ENCODE measurements around the gene TMEM125.
A peak's percentile ranks its signal among the peaks of the same experiment; 100 is the strongest.

Gene TMEM125

DNA sequence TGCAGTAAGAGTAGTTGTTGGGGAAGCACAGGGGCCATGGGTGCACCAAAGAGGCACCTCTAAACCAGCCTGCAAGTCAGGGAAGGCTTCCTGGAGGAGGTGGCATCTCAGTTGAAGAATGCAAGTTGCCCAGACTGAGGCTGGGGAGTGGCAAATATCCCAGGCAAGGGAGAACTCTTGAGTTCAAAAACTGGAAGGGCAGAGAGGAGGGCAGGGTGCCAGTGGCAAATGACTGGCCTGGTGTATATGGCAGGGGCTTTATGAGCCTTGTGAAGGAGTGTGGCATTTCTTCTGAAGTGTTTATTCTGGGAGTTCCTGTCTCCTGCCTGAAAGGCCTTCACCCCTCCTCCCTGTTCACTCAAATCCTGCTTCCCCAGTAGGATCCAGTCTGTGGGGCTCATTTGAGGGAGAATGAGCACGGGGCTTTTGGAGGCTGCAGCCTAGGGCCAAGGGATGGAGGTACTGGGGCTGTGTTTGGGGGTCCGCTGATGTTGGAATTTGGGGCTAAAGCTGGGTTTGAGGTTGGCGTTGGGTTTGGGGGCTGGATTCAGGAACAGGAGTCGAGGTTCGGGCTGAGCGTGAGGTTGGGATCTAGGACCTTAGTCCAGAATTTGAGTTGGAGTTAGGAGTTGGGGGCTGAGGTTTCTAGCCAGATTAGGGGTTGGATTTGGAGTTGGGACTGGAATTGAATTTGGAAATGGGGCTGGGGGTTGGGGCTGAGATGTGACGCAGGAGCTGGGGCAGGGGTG lies at the start of gene TMEM125:
TSS of gene TMEM125 (plus strand) at position 357 of the 749 bp plus-strand sequence. CDS start 2,740 bp downstream, outside the sequence.
- H3K4me3 ChIP-seq: peak within 1 kb of the TSS in 3 of 7 experiments; percentile 7 to 25 (median 17)
- H3K27ac ChIP-seq: peak within 1 kb of the TSS in 7 of 21 experiments; percentile 23 to 62 (median 35)

- Histone ChIP-seq H3K27ac (peak overlapping the region in 2 of 21 experiments; percentile 13 to 57), H3K4me3 (no peak overlapping the region)
Observed at GRCh38 chr1:43220905-43221778, 48.6 kb upstream of the TMEM125 start.

- Histone ChIP-seq H3K4me3 (no peak overlapping the region), H3K27ac (peak overlapping the region in 2 of 21 experiments; percentile 5 to 47)
Observed at GRCh38 chr1:43221797-43222196, 48.0 kb upstream of the TMEM125 start.

DNA sequence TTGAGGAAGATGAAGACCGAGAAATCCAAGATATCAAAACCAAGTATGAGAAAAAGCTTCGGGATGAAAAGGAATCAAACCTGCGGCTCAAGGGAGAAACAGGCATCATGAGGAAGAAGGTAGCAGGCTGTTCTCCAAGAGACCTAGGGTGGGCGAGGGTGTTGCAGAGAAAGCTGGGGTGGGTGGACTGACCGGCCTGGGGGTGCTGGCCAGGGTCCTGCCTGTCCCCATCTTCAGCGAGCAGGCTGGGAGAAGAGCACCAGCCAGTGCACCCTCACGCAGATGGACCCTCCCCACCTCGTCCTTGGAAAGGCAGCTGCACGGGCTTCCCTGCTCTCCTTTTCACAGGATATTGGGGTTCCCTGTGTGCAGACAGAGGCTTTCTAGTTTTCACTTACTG lies 46.9 kb upstream of the TMEM125 start:
- H3K4me3 ChIP-seq: no peak overlapping the region
- no peak overlapping the region for H3K27ac ChIP-seq

DNA sequence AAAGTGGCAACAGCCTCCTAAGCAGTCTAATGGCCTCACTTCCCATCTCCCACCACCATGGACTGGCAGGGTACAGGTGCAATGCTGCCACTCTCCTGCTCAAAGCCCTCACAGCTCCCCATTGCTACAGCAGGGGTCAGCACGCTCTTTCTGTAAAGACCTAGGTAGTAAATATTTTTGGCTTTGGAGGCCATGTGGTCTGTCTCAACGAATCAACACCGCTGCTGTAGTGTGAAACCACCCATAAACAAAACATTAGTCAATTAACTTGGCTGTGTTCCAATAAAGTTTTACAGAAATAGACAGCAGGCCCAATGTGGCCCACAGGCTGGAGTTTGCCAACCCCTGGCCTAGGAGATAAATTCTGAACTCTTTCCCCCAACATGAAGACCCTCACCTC lies 44.6 kb upstream of the TMEM125 start:
- H3K27ac ChIP-seq: no peak overlapping the region
- no peak overlapping the region for H3K4me3 ChIP-seq

- H3K27ac ChIP-seq: no peak overlapping the region
- H3K4me3 ChIP-seq: no peak overlapping the region
Observed at GRCh38 chr1:43227143-43227764, 42.5 kb upstream of the TMEM125 start.

GRCh38 chr1:43229826-43230780 lies 39.7 kb upstream of the TMEM125 start:
- Histone ChIP-seq H3K27ac (peak overlapping the region in 1 of 21 experiments; percentile 49), H3K4me3 (no peak overlapping the region)

- Histone ChIP-seq H3K27ac (peak overlapping the region in 1 of 21 experiments; percentile 14), H3K4me3 (no peak overlapping the region)
Observed at GRCh38 chr1:43232074-43232473, 37.7 kb upstream of the TMEM125 start.

DNA sequence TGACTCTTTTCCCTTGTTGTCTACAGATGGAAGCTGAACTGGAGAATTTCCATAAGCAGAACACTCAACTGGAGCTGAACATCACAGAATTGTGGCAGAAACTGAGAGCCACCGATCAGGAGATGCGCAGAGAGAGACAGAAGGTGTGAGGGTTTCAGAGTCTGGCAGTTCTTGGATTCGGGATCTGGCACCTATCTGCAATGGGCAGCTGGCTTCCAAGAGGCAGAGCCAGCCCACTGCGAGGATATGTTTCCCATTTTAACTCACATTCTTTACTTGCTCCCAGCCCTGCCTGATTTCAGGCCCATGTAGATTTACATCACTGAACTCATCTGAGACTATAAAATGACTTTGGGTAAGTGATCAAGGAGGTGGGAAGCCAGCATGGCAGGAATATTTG lies 37.3 kb upstream of the TMEM125 start:
- no peak overlapping the region for H3K4me3 ChIP-seq
- peak overlapping the region in 1 of 21 experiments; percentile 14 for H3K27ac ChIP-seq

DNA sequence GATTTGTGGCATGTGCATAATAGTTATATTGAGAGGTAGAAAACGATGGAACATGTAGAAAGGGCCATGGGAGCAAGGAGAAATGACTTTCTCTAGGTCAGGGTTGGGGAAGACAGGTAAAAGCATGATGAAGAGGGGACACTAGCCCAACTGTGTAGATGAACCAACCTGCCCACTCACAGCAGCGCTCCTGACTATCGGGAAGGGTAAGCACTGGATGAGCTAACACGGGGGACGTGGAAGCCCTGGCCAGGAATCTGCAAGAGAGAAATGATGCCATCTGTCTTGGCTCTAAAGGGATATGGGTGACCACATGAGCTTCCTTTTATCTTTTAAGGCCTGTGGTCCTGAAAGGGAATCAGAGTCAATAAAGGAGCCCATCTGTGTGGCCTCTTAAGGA lies 36.2 kb upstream of the TMEM125 start:
- H3K27ac ChIP-seq: no peak overlapping the region
- H3K4me3 ChIP-seq: no peak overlapping the region

GRCh38 chr1:43234267-43234666 lies 35.5 kb upstream of the TMEM125 start:
- H3K4me3 ChIP-seq: no peak overlapping the region
- no peak overlapping the region for H3K27ac ChIP-seq

- Histone ChIP-seq H3K4me3 (no peak overlapping the region), H3K27ac (no peak overlapping the region)
Observed at GRCh38 chr1:43235040-43235439, 34.7 kb upstream of the TMEM125 start.

DNA sequence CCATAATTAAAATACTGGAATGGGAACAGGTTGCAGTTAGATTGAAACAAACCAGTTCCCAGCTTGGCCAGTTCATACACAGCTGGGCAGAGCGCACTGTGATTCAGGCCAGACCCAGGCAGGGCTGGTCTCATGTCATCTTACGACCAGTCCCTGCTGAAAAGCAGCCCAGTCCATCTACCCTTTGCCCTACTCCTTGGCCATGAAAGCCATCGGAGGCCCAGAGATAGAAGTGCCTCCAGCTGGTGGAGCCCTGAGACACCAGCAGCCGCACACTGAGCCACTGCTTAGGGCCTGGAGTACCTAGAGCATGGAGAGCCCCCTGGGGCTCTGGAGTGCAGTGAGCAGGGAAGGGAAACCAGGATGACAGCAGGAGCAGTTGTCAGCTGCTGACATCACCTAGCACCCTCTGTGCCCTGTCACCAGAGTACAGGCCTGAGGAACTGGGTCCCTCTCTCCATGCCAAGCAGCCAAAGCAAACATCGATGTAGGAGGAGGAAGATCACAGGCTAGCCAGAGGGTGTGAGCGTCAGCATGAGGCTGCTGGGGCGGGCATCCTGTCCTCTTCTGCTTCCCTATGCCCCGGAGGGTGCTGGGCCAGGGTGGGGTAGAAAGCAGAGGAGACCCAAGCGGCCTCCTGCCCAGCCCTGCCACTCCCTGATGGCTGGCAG lies 34.2 kb upstream of the TMEM125 start:
- Histone ChIP-seq H3K27ac (no peak overlapping the region), H3K4me3 (no peak overlapping the region)

- H3K4me3 ChIP-seq: no peak overlapping the region
- no peak overlapping the region for H3K27ac ChIP-seq
Observed at GRCh38 chr1:43237121-43237520, 32.7 kb upstream of the TMEM125 start.

- Histone ChIP-seq H3K27ac (no peak overlapping the region), H3K4me3 (no peak overlapping the region)
Observed at GRCh38 chr1:43238085-43238484, 31.7 kb upstream of the TMEM125 start.

DNA sequence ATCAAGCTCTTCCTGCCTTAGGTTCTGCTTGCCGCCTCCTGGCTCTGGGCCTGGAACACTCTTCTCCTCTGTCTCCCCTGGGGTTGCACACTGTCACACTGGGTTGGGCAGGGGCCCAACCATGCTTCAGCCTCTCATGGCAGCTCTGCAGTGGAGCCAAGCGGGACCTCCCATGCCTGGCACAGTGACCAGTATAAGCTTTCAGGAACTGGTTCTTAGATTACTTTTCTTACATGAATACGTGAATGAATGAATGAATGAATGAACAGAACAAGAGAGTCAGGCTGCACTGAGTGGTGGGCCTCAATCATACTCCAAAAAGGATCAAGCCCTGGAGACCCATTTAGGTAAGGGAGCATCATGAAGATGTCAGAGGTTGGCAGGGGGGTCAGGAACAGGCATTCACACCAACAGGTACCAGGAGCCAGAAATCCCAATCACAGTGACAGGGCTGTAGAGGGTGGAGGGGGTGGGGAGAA lies 30.8 kb upstream of the TMEM125 start:
- no peak overlapping the region for H3K27ac ChIP-seq
- no peak overlapping the region for H3K4me3 ChIP-seq

DNA sequence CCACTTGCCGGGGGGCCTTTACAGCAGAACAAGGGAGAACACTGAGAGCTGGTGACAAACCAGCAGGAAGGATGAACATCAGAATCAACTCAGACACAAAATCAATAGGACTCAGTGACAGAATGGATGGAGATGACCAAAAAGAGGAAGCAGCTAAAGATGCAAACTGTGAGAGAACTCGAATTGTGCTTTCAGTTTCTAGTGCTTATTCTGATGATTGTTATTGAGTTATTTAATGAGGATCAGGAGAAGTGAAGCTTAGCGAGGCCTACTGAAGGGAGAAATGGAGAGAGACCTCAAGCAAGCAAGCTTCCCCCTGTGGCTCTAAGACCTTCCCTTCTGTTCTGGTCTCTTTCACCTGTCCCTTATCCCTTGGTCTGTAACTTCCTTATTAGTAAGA lies 30.3 kb upstream of the TMEM125 start:
- Histone ChIP-seq H3K27ac (no peak overlapping the region), H3K4me3 (no peak overlapping the region)

- Histone ChIP-seq H3K4me3 (no peak overlapping the region), H3K27ac (no peak overlapping the region)
Observed at GRCh38 chr1:43241413-43241836, 28.4 kb upstream of the TMEM125 start.

GRCh38 chr1:43243299-43243698 lies 26.5 kb upstream of the TMEM125 start:
- Histone ChIP-seq H3K4me3 (no peak overlapping the region), H3K27ac (no peak overlapping the region)
